GM12878 (cell line): ENCODE results near the gene FBXO4.

ENCODE experiments used
- CHD1 ChIP-seq: IDR thresholded peaks from 2 replicates; pipeline ENCODE4 v1.6.1; 2012; ENCODE audit warnings: low read depth, low read length, improper control_type of control experiment
- CTCF ChIP-seq, 3 experiments: IDR thresholded peaks in 2 of 3; conservative IDR thresholded peaks in 1 of 3; 2 replicates each; pipeline ENCODE4 v1.5.1; 2011; ENCODE audit warnings: low read depth in 3 of 3, low read length in 3 of 3, mild to moderate bottlenecking in 3 of 3, control low read depth in 2 of 3, moderate library complexity in 2 of 3, inconsistent platforms in 1 of 3, mixed read lengths in 1 of 3; ENCODE audit not compliant: control insufficient read depth in 2 of 3, insufficient read depth in 1 of 3; ENCODE audit errors: extremely low read depth in 1 of 3
- ELK1 ChIP-seq: IDR thresholded peaks from 2 replicates; pipeline ENCODE4 v1.6.1; 2012; ENCODE audit warnings: low read depth, low read length, improper control_type of control experiment
- EP300 ChIP-seq, 2 experiments: fragments of 150-350 bp in 1 of 2; IDR thresholded peaks; 2 replicates each; pipeline ENCODE4 v1.6.1; 2011 to 2012; ENCODE audit warnings: low read depth in 2 of 2, low read length in 2 of 2, borderline replicate concordance in 1 of 2, improper control_type of control experiment in 1 of 2, inconsistent platforms in 1 of 2; ENCODE audit not compliant: control insufficient read depth in 1 of 2
- EZH2 ChIP-seq: IDR thresholded peaks from 2 replicates; pipeline ENCODE4 v1.6.1; 2012; ENCODE audit warnings: low read depth, mild to moderate bottlenecking, control low read depth, inconsistent platforms, low read length, borderline replicate concordance; ENCODE audit not compliant: control insufficient read depth
- MXI1 ChIP-seq: fragments of 150-350 bp; IDR thresholded peaks from 2 replicates; pipeline ENCODE4 v1.6.1; 2011; ENCODE audit warnings: low read depth, mild to moderate bottlenecking, inconsistent platforms, low read length, improper control_type of control experiment
- POLR2AphosphoS5 ChIP-seq: IDR thresholded peaks from 2 replicates; pipeline ENCODE4 v1.6.1; 2011; ENCODE audit warnings: mild to moderate bottlenecking, low read length, inconsistent platforms
- REST ChIP-seq: IDR thresholded peaks from 2 replicates; pipeline ENCODE4 v1.6.1; 2012; ENCODE audit warnings: mild to moderate bottlenecking, low read depth, low read length
- SIN3A ChIP-seq: IDR thresholded peaks from 2 replicates; pipeline ENCODE4 v1.6.1; 2012; ENCODE audit warnings: low read depth, low read length, improper control_type of control experiment
- SPI1 ChIP-seq: IDR thresholded peaks from 2 replicates; pipeline ENCODE4 v1.6.1; 2011; ENCODE audit warnings: low read depth, mild to moderate bottlenecking, low read length, moderate library complexity, borderline replicate concordance; ENCODE audit not compliant: insufficient read depth
- TAF1 ChIP-seq: IDR thresholded peaks from 2 replicates; pipeline ENCODE4 v1.6.1; 2011; ENCODE audit warnings: mild to moderate bottlenecking, low read depth, low read length, borderline replicate concordance
- TCF7 ChIP-seq: IDR thresholded peaks from 2 replicates; pipeline ENCODE4 v1.6.1; 2014; ENCODE audit warnings: antibody characterized with exemption, borderline replicate concordance
- TF ChIP-seq, protein P1 (sequence below): IDR thresholded peaks from 2 replicates; pipeline ENCODE4 v1.6.1; 2012; ENCODE audit warnings: low read length, inconsistent platforms

DNA sequence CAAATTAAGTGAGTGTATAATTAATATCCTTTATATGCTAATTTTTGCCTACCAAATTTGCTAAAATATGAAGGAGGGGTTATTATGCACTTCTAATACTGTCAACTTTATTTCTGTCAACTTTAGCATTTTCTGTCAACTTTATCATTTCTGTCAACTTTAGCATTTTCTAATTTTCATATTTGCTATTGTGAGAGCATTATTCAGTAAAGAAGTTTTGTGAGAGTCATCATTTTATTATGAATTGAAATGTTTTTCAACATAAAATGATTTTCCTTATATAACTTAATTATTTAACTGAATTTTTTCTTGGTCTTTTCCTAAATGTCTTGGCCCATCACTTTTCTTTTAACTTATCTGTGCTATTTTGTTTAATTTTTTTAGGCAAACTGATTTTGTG is 58.2 kb downstream of the FBXO4 start:
- no peak for TF ChIP-seq SPI1
- TF ChIP-seq CTCF (IDR thresholded peaks at IDR 0.05 in 2 of 3, conservative IDR thresholded peaks at IDR 0.05 in 1 of 3; ENCODE audit: control insufficient read depth in 2 of 3, extremely low read depth in 1 of 3, insufficient read depth in 1 of 3, low read depth in 3 of 3, low read length in 3 of 3), result no peak
- TF ChIP-seq EZH2, result no peak
- no peak for TF ChIP-seq MXI1
- TF ChIP-seq REST, result no peak
- no peak for TF ChIP-seq TAF1
- TF ChIP-seq, protein P1, sequence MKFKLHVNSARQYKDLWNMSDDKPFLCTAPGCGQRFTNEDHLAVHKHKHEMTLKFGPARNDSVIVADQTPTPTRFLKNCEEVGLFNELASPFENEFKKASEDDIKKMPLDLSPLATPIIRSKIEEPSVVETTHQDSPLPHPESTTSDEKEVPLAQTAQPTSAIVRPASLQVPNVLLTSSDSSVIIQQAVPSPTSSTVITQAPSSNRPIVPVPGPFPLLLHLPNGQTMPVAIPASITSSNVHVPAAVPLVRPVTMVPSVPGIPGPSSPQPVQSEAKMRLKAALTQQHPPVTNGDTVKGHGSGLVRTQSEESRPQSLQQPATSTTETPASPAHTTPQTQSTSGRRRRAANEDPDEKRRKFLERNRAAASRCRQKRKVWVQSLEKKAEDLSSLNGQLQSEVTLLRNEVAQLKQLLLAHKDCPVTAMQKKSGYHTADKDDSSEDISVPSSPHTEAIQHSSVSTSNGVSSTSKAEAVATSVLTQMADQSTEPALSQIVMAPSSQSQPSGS, result no peak
- TF ChIP-seq SIN3A, result no peak
- no peak for TF ChIP-seq TCF7
- TF ChIP-seq EP300 (IDR thresholded peaks at IDR 0.05; ENCODE audit: borderline replicate concordance in 1 of 2, control insufficient read depth in 1 of 2, low read depth in 2 of 2, low read length in 2 of 2), result no peak
- TF ChIP-seq CHD1, result no peak
- no peak for TF ChIP-seq ELK1
- no peak for TF ChIP-seq POLR2AphosphoS5
